Measurements from ENCODE around the gene NEK10. TPM values are rescaled to one million over a fixed set of nuclear protein-coding genes. Genes with fewer than 3 reads are reported as not detected.

The NEK10 gene
- total and polyA plus RNA-seq, 9 donors: 0.41 to 33.4 (median 1.1) TPM

DNA sequence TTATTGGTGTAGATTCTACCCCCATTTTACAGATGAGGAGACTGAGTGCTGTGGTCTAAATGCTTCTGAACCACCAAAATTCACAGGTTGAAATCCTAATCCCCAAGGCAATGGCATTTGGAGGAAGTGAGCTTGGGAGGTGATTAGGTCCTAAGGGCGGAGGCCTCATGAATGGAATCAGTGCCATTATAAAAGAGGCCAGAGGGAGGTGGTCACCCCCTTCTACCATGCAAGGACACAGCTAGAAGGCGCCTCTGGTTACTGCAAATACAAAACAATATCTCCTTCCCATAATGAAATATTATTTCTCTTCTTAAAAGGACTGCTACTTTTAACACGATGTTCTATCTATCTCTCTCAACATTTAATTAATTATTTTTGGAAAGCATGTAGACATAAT is 223.5 kb downstream of the NEK10 start:
- intact Hi-C loops (cut with DNase I): no loop called here
- Histone ChIP-seq H3K27ac (no peak overlapping the region), H3K4me3 (no peak overlapping the region), H3K36me3 (no peaks in the 10 kb centered on the region), H3K9me3 (no peaks in the 10 kb centered on the region), H3K27me3 (no peaks in the 10 kb centered on the region), H3K4me1 (ENCODE audit: insufficient read depth) (no peaks in the 10 kb centered on the region)
- 56 to 66% (median 60%) methylated on average over 3 of the region's 3 CpGs for WGBS, 3 donors
- DNase-seq: no peak
- TF ChIP-seq EP300 (IDR thresholded peaks at IDR 0.05): no peak
- TF ChIP-seq, protein P1, sequence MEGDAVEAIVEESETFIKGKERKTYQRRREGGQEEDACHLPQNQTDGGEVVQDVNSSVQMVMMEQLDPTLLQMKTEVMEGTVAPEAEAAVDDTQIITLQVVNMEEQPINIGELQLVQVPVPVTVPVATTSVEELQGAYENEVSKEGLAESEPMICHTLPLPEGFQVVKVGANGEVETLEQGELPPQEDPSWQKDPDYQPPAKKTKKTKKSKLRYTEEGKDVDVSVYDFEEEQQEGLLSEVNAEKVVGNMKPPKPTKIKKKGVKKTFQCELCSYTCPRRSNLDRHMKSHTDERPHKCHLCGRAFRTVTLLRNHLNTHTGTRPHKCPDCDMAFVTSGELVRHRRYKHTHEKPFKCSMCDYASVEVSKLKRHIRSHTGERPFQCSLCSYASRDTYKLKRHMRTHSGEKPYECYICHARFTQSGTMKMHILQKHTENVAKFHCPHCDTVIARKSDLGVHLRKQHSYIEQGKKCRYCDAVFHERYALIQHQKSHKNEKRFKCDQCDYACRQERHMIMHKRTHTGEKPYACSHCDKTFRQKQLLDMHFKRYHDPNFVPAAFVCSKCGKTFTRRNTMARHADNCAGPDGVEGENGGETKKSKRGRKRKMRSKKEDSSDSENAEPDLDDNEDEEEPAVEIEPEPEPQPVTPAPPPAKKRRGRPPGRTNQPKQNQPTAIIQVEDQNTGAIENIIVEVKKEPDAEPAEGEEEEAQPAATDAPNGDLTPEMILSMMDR (IDR thresholded peaks at IDR 0.05): no peak
- no peak for TF ChIP-seq POLR2A (IDR thresholded peaks at IDR 0.05)

DNA sequence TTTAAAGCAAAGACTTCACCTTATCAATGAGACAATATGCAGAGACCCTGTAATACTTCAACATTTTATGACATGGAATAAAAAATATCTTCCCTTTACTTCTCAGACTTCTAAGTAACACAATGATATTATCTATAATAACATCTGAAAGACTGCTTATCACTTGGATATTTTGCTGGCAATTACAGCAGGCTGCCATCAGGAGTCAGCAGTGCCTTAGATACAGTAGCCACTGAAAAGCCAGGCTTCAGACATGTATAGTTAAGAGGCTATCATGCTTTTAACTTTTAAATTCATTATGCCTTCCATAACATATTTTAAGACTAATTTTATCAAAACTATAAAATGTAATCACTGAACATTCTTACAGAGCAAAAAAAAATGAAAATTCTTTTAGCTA is 227.5 kb downstream of the NEK10 start:
- peaks cover 5% of the 10 kb centered on the region for H3K4me1 ChIP-seq (ENCODE audit: insufficient read depth)
- TF ChIP-seq, protein P1 (IDR thresholded peaks at IDR 0.05): no peak
- TF ChIP-seq POLR2A (IDR thresholded peaks at IDR 0.05): no peak
- no peak for TF ChIP-seq EP300 (IDR thresholded peaks at IDR 0.05)
- no peak for DNase-seq
- intact Hi-C loops (cut with DNase I): no loop called here
- H3K27ac ChIP-seq: no peak overlapping the region
- H3K4me3 ChIP-seq: no peak overlapping the region
- H3K9me3 ChIP-seq: no peaks in the 10 kb centered on the region
- H3K27me3 ChIP-seq: no peaks in the 10 kb centered on the region
- no peaks in the 10 kb centered on the region for H3K36me3 ChIP-seq

DNA sequence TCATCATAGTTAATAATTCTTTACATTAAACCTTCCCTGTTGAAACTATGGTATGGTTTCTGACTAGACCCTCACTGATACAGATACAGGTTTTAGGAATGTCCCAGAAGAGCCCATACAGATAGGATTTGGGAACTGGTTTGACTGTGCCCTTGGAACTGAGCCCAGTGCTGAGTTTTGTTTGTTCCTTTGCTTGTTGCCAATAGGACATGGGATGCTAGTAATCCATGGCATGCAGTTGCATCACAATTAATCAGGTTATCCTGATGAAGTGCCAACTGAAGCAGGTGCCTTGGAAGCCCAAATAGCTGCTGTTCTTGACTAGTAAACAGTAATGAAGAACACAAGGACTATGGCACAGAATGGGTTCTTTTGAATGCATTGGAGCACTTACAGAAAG is 230.6 kb downstream of the NEK10 start:
- Histone ChIP-seq H3K4me1 (ENCODE audit: insufficient read depth) (peaks cover 5% of the 10 kb centered on the region), H3K27me3 (no peaks in the 10 kb centered on the region), H3K36me3 (no peaks in the 10 kb centered on the region), H3K4me3 (no peak overlapping the region), H3K27ac (no peak overlapping the region), H3K9me3 (no peaks in the 10 kb centered on the region)
- DNase-seq: no peak
- intact Hi-C loops (cut with DNase I): no loop called here
- TF ChIP-seq EP300 (IDR thresholded peaks at IDR 0.05) (no peak), POLR2A (IDR thresholded peaks at IDR 0.05) (no peak)
- TF ChIP-seq, protein P1 (IDR thresholded peaks at IDR 0.05): no peak

DNA sequence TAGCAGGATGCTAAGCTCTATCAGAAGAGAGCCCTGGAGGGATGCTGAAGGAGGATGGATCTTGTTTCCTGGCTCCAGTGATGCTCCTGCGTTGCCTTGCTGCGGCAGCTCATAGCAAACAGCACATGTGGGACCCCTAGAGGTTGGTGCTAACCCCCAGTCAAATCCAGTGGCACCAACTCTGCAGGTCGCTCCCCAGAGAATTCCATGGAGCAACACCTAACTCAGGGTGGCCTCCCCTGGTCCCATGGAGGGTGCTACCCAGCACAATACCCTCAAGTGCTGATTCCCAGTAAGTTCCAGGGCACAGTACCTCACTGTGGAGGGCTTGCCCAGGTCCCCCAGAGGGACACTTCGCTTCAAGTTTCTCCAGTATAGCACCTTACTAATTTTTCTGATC is 231.2 kb downstream of the NEK10 start:
- Histone ChIP-seq H3K4me3 (no peak overlapping the region), H3K36me3 (no peaks in the 10 kb centered on the region), H3K4me1 (ENCODE audit: insufficient read depth) (peaks cover 5% of the 10 kb centered on the region), H3K9me3 (no peaks in the 10 kb centered on the region), H3K27ac (no peak overlapping the region), H3K27me3 (no peaks in the 10 kb centered on the region)
- no peak for TF ChIP-seq EP300 (IDR thresholded peaks at IDR 0.05)
- TF ChIP-seq POLR2A (IDR thresholded peaks at IDR 0.05): no peak
- TF ChIP-seq, protein P1 (IDR thresholded peaks at IDR 0.05): no peak
- 92 to 95% (median 92%) methylated on average over 4 of the region's 4 CpGs for WGBS, 3 donors
- intact Hi-C loops (cut with DNase I): no loop called here
- DNase-seq: no peak

Measured in ovary (tissue), 9 donors.